Measurements from ENCODE around the gene PF4V1. TPM values are rescaled to one million over a fixed set of nuclear protein-coding genes. Genes with fewer than 3 reads are reported as not detected.

The PF4V1 gene
- total RNA-seq, 1 donor from 2014 or later, result 1.6 TPM

DNA sequence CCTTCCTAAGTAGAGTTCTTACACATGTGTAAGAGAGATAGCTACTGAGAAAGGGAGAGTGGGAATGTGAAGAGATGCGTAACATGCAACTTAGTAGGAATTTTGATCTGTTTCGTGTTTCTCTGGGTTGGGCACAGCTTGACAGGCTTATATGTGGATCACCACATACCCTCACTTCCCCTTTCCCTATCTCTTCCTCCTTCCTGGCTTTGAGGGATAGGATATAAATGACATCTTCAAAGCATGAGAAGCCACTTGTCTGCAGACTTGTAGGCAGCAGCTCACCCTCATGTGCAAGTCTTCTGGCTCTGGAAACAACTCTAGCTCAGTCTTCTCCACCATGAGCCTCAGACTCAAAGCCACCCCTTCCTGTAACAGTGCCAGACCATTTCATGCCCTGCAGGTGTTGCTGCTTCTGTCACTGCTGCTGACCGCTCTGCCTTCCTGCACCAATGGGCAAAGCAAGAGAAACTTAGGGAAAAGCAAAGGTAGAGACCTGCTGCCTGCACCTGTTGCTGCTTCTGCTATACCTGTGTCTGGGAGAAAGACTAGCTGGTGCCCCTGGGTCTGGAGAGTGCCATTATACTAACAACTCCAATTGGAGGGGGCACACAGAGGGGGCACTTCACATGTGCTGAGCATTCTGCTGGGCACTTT lies 5.4 kb upstream of the PF4V1 start:
- TF ChIP-seq, protein P1, sequence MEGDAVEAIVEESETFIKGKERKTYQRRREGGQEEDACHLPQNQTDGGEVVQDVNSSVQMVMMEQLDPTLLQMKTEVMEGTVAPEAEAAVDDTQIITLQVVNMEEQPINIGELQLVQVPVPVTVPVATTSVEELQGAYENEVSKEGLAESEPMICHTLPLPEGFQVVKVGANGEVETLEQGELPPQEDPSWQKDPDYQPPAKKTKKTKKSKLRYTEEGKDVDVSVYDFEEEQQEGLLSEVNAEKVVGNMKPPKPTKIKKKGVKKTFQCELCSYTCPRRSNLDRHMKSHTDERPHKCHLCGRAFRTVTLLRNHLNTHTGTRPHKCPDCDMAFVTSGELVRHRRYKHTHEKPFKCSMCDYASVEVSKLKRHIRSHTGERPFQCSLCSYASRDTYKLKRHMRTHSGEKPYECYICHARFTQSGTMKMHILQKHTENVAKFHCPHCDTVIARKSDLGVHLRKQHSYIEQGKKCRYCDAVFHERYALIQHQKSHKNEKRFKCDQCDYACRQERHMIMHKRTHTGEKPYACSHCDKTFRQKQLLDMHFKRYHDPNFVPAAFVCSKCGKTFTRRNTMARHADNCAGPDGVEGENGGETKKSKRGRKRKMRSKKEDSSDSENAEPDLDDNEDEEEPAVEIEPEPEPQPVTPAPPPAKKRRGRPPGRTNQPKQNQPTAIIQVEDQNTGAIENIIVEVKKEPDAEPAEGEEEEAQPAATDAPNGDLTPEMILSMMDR (IDR thresholded peaks at IDR 0.05; ENCODE audit: insufficient read depth, low read length, severe bottlenecking), result no peak
- no peaks in the 10 kb centered on the region for H3K36me3 ChIP-seq (ENCODE audit: control insufficient read depth, insufficient read depth, low read length)
- FAIRE-seq (no peak), DNase-seq (ENCODE audit: low read depth) (no peak)
- H3K4me3 ChIP-seq (ENCODE audit: low read depth, low read length), result no peak overlapping the region
- H3K27me3 ChIP-seq (ENCODE audit: control insufficient read depth, insufficient read depth, low read length), result no peaks in the 10 kb centered on the region

DNA sequence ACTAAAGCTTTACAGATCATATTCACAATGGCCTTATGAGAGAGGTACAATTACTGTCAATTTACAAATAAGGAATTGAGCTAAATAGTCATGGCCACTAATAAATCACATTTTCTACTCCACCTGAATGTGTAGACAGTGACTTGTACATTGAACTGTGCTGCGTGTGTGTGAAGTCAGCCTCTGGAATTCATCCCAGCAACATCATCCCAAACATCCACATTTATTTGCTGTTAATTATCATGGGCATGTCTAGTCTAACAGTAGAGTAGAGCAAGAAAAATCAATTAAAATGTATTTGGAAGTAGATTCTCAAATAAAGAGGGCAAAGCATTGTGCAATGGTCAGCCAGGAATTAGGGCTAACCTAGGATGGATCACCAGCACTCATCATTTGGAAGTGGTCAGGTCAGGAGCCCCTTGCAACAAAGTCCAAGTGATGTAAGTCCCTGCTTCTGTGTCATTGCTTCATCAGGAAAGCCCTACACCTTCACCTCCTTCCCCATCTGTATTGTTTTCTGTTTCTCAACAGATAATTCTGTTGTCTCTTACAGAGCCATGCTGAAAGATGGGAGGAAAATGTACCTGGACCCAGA lies 4.8 kb upstream of the PF4V1 start:
- no peaks in the 10 kb centered on the region for H3K36me3 ChIP-seq (ENCODE audit: control insufficient read depth, insufficient read depth, low read length)
- no peaks in the 10 kb centered on the region for H3K27me3 ChIP-seq (ENCODE audit: control insufficient read depth, insufficient read depth, low read length)
- TF ChIP-seq, protein P1 (IDR thresholded peaks at IDR 0.05; ENCODE audit: insufficient read depth, low read length, severe bottlenecking), result no peak
- no peak for DNase-seq (ENCODE audit: low read depth)
- no peak for FAIRE-seq
- H3K4me3 ChIP-seq (ENCODE audit: low read depth, low read length), result no peak overlapping the region

DNA sequence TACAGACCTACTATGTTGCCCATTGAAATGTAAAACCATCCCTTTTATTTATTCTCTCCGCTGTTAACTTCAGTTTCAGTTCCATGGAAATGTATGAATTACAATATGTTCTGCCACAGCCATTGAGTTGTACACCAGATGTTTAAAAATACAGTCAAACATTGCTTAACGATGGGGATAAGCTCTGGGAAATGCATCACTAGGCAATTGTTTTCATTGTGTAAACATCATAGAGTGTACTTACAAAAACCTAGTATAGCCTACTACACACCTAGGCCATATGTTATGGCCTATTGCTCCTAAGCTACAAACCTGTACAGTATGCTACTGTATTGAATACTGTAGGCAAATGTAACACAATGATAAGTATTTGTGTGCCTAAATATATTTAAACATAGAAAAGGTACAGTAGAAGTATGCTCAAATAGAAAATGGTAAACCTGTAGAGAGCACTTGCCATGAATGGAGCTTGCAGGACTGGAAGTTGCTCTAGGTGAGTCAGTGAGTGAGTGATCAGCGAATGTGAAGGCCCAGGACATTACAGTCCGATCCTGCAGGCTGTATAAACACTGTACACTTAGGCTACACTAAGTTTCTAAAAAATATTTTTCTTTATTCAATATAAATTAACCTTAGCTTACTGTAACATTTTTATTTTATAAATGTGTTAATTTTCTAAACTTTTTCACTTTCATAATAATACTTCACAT lies 2.7 kb upstream of the PF4V1 start:
- FAIRE-seq (peak; percentile 52), DNase-seq (ENCODE audit: low read depth) (peak; percentile 61)
- Histone ChIP-seq H3K4me3 (ENCODE audit: low read depth, low read length) (no peak overlapping the region), H3K36me3 (ENCODE audit: control insufficient read depth, insufficient read depth, low read length) (no peaks in the 10 kb centered on the region), H3K27me3 (ENCODE audit: control insufficient read depth, insufficient read depth, low read length) (no peaks in the 10 kb centered on the region)
- TF ChIP-seq, protein P1 (IDR thresholded peaks at IDR 0.05; ENCODE audit: insufficient read depth, low read length, severe bottlenecking), result no peak

DNA sequence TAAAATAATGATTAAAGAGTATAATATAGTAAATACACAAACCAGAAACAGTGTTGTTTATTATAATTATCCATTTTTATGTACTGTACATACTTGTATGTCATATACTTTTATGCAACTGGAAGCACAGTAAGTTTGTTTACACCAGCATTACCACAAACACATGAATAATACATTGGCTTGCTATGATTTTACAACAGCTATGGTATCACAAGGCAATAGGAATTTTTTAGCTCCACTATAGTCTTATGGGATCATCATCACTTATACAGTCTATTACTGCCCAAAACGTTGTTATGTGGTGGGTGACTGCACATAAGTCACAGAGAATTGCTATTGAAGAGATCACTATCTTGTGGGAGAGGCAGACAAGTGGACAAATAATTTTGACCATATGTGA lies 1.8 kb upstream of the PF4V1 start:
- FAIRE-seq (no peak), DNase-seq (ENCODE audit: low read depth) (no peak)
- no peaks in the 10 kb centered on the region for H3K36me3 ChIP-seq (ENCODE audit: control insufficient read depth, insufficient read depth, low read length)
- H3K27me3 ChIP-seq (ENCODE audit: control insufficient read depth, insufficient read depth, low read length), result no peaks in the 10 kb centered on the region
- no peak overlapping the region for H3K4me3 ChIP-seq (ENCODE audit: low read depth, low read length)
- TF ChIP-seq, protein P1 (IDR thresholded peaks at IDR 0.05; ENCODE audit: insufficient read depth, low read length, severe bottlenecking), result no peak

DNA sequence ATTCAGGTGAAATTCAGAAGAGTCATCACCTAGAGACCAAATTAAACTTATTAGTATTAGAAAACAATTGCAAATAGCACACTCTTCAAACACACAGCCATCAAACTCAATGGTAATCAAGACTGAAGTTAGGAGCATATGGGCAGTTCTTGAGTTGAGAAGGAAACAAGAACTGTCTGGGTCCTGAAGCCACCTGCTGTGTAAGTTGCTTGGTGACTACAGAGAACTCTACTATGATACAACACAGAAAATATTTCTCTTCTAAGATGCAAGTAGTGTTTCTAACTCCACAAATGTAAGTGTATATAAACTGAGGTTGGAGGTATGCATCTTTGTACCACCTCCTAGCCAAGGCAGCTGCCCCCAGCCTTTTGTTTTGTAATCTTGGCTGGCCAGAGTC lies 325 bp upstream of the PF4V1 start:
- Histone ChIP-seq H3K36me3 (ENCODE audit: control insufficient read depth, insufficient read depth, low read length) (no peaks in the 10 kb centered on the region), H3K27me3 (ENCODE audit: control insufficient read depth, insufficient read depth, low read length) (no peaks in the 10 kb centered on the region), H3K4me3 (ENCODE audit: low read depth, low read length) (no peak overlapping the region)
- TF ChIP-seq, protein P1 (IDR thresholded peaks at IDR 0.05; ENCODE audit: insufficient read depth, low read length, severe bottlenecking), result no peak
- no peak for FAIRE-seq
- DNase-seq (ENCODE audit: low read depth), result no peak

Measured in bronchial epithelial cell (primary cell).